ENCODE data around the gene TSPO2. TPM values are rescaled to one million over a fixed set of nuclear protein-coding genes. Genes with fewer than 3 reads are reported as not detected.
A peak's percentile ranks its signal among the peaks of the same experiment; 100 is the strongest.

TSPO2 gene
- total RNA-seq, 1 donor from 2014 or later: not detected

DNA sequence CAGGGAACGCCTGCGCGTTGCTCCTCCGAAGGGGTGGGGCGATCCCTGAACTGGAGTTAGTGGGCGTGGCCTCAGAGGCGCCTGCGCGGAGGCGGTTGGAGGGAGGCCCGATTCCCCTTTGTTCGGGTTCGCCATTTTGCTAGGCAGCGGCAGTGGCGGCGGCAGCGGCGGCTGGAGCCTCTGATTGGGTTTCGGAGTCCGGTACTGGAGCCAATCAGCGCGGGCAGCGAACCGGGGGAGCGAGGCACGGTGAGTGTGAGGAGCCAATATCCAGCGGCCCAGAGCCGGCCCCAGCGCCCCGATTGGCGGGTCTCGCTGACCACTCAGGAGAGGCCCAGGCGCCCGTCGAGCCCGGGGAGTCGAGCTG, 30.6 kb downstream of the TSPO2 start, which contains the start of gene NFYA:
TSS of gene NFYA (plus strand) at position 139 of the 367 bp plus-strand sequence. CDS start 6,116 bp downstream, outside the sequence.
- Histone ChIP-seq H2AFZ (replicated peaks) (peak within 1 kb of the TSS; percentile 59), H3K27ac (peak within 1 kb of the TSS; percentile 97), H3K4me3 (peak within 1 kb of the TSS; percentile 96), H3F3A (ENCODE audit: low read depth) (peaks cover 35% of the 10 kb centered on the region), H3K4me2 (peak within 1 kb of the TSS; percentile 92), H3K27me3 (no peaks in the 10 kb centered on the region), H3K9ac (peak within 1 kb of the TSS; percentile 92), H3K4me1 (peaks cover 37% of the 10 kb centered on the region), H3K79me2 (ENCODE audit: low read depth) (peaks cover 60% of the 10 kb centered on the region), H4K20me1 (ENCODE audit: low read depth) (peaks cover 40% of the 10 kb centered on the region), H3K9me3 (ENCODE audit: low read depth) (no peaks in the 10 kb centered on the region), H3K36me3 (peaks cover 9% of the 10 kb centered on the region)
- peak within 1 kb of the TSS; percentile 93 for H3K4me3 Mint-ChIP-seq
- TF ChIP-seq EZH2phosphoT487 (IDR thresholded peaks at IDR 0.05) (no peak), CTCF (IDR thresholded peaks at IDR 0.05) (no peak), EZH2 (IDR thresholded peaks at IDR 0.05) (no peak)
- no peaks in the 10 kb centered on the region for H3K27me3 Mint-ChIP-seq (ENCODE audit: insufficient read depth, low read depth)
- peak; percentile 100 for DNase-seq (ENCODE audit: low spot score)
- peak within 1 kb of the TSS; percentile 98 for H3K27ac Mint-ChIP-seq
- no peaks in the 10 kb centered on the region for H3K36me3 Mint-ChIP-seq
- no peaks in the 10 kb centered on the region for H3K9me3 Mint-ChIP-seq
- H3K4me1 Mint-ChIP-seq: peaks cover 28% of the 10 kb centered on the region

DNA sequence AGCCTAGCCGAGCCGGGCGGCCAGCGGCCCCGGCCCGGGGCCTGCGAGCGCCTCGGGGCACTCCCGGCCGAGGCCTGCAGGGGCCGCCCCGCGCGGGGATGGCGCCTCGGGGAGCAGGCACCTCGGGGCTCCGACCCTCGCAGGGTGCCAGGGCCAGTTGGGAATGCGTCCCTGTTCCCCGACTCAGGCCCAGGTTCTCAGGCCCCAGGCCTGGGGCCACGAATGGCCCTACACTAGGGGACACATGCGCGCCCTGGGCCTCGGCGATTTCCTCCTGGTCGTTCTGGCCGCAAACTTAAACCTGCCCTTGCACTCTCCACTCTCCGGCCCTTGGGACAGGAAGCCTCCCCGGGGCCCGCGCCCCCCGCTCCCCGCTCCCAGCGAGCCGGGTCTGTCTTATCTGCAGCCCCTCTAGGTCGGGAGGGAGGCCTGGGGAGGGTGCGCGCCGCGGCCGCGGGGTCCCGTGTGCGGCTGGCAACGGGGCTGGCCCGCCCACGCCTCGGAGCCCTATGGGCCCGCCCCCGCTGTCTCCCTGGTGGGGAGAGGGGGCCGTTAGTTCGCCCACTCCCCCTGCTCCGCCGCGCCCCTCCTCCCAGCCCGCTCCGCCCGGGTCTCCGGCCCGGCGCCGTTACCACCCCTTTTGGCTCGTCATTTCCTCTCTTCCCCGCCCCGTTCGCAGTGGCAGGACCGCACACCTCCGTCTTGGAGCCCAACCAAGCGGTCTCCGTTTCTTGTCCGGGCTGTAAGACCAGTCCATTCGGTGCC, 31.1 kb downstream of the TSPO2 start:
- Histone ChIP-seq H3F3A (ENCODE audit: low read depth) (peaks cover 34% of the 10 kb centered on the region), H3K4me2 (peak overlapping the region; percentile 92), H3K27ac (peak overlapping the region; percentile 97), H3K9me3 (ENCODE audit: low read depth) (no peaks in the 10 kb centered on the region), H3K27me3 (no peaks in the 10 kb centered on the region), H3K4me3 (peak overlapping the region; percentile 96), H3K36me3 (peaks cover 9% of the 10 kb centered on the region), H2AFZ (replicated peaks) (no peak overlapping the region), H4K20me1 (ENCODE audit: low read depth) (peaks cover 46% of the 10 kb centered on the region), H3K9ac (peak overlapping the region; percentile 92), H3K79me2 (ENCODE audit: low read depth) (peaks cover 66% of the 10 kb centered on the region), H3K4me1 (peaks cover 37% of the 10 kb centered on the region)
- H3K4me3 Mint-ChIP-seq: peak overlapping the region; percentile 92
- peak; percentile 92 for DNase-seq (ENCODE audit: low spot score)
- no peaks in the 10 kb centered on the region for H3K9me3 Mint-ChIP-seq
- peaks cover 28% of the 10 kb centered on the region for H3K4me1 Mint-ChIP-seq
- no peaks in the 10 kb centered on the region for H3K27me3 Mint-ChIP-seq (ENCODE audit: insufficient read depth, low read depth)
- no peaks in the 10 kb centered on the region for H3K36me3 Mint-ChIP-seq
- TF ChIP-seq EZH2phosphoT487 (IDR thresholded peaks at IDR 0.05) (no peak), EZH2 (IDR thresholded peaks at IDR 0.05) (no peak), CTCF (IDR thresholded peaks at IDR 0.05) (peak; percentile 57)
- peak overlapping the region; percentile 98 for H3K27ac Mint-ChIP-seq

- Mint-ChIP-seq H3K27ac (peak overlapping the region; percentile 98), H3K4me3 (peak overlapping the region; percentile 92), H3K9me3 (no peaks in the 10 kb centered on the region), H3K27me3 (ENCODE audit: insufficient read depth, low read depth) (no peaks in the 10 kb centered on the region), H3K4me1 (peaks cover 28% of the 10 kb centered on the region), H3K36me3 (no peaks in the 10 kb centered on the region)
- Histone ChIP-seq H3K36me3 (peaks cover 14% of the 10 kb centered on the region), H3K79me2 (ENCODE audit: low read depth) (peaks cover 73% of the 10 kb centered on the region), H3K9me3 (ENCODE audit: low read depth) (no peaks in the 10 kb centered on the region), H3K27ac (peak overlapping the region; percentile 97), H3F3A (ENCODE audit: low read depth) (peaks cover 34% of the 10 kb centered on the region), H3K4me3 (peak overlapping the region; percentile 96), H4K20me1 (ENCODE audit: low read depth) (peaks cover 54% of the 10 kb centered on the region), H3K9ac (peak overlapping the region; percentile 92), H2AFZ (replicated peaks) (no peak overlapping the region), H3K4me2 (peak overlapping the region; percentile 92), H3K4me1 (peaks cover 37% of the 10 kb centered on the region), H3K27me3 (no peaks in the 10 kb centered on the region)
- DNase-seq (ENCODE audit: low spot score): peak; percentile 22
- TF ChIP-seq CTCF (IDR thresholded peaks at IDR 0.05) (no peak), EZH2 (IDR thresholded peaks at IDR 0.05) (no peak), EZH2phosphoT487 (IDR thresholded peaks at IDR 0.05) (no peak)
Observed at GRCh38 chr6:41073968-41074691, 31.9 kb downstream of the TSPO2 start.

All from neural progenitor cell (in vitro differentiated cells).